Ascending aorta (tissue), 2 donors: ENCODE measurements around the gene TBX15. TPM values are rescaled to one million over a fixed set of nuclear protein-coding genes. Genes with fewer than 3 reads are reported as not detected.

ENCODE experiments used
- DNase-seq, 2 donors: peaks; one replicate each; pipeline ENCODE4 v3.0.0-alpha.2; 2019; ENCODE audit warnings: low spot score in 2 of 2
- H3K27ac ChIP-seq, 2 donors: fragments of 200-600 bp; sonication (generic); one replicate each; pipeline ENCODE4 v1.5.1; 2016 to 2017; ENCODE audit warnings: mild to moderate bottlenecking in 1 of 2
- H3K27me3 ChIP-seq: fragments of 200-600 bp; sonication (generic); one replicate; pipeline ENCODE4 v1.5.1; 2017
- H3K36me3 ChIP-seq, 2 donors: fragments of 200-600 bp; sonication (generic); one replicate each; pipeline ENCODE4 v1.5.1; 2016
- H3K4me1 ChIP-seq, 2 donors: fragments of 200-600 bp; sonication (generic); one replicate each; pipeline ENCODE4 v1.5.1; 2016 to 2017; ENCODE audit warnings: mild to moderate bottlenecking in 1 of 2
- H3K4me3 ChIP-seq, 2 donors: fragments of 200-600 bp; sonication (generic); one replicate each; pipeline ENCODE4 v1.5.1; 2016 to 2017; ENCODE audit warnings: mild to moderate bottlenecking in 1 of 2
- H3K9me3 ChIP-seq, 2 donors: fragments of 200-600 bp; sonication (generic); one replicate each; pipeline ENCODE4 v1.5.1; 2016
- CTCF ChIP-seq, 3 experiments: fragments of 200-600 bp in 2 of 3; fragments of 450-650 bp in 1 of 3; sonication (generic) in 2 of 3; IDR thresholded peaks; one replicate each; pipeline ENCODE4 v1.5.1; 2016 to 2019; ENCODE audit warnings: antibody characterized with exemption in 3 of 3, mild to moderate bottlenecking in 1 of 3, moderate library complexity in 1 of 3
- intact Hi-C: fragments of 100-400 bp; cut with DNase I; formaldehyde crosslinking; loops from one replicate; pipeline ENCODE4 v1.15.1; 2023
- total RNA-seq: library from RNA; depleted of rRNA; stranded (reverse); fragments of >200 nt; gene quantifications from one replicate; pipeline ENCODE4 v1.1.0, GENCODE V29; 2016

The TBX15 gene
- total RNA-seq, 1 donor from 2014 or later: 1.8 TPM

- H3K4me1 ChIP-seq: no peaks in the 10 kb centered on the region
- intact Hi-C loops: no loop called here
- H3K36me3 ChIP-seq: no peaks in the 10 kb centered on the region
- DNase-seq: no peak
- no peak for TF ChIP-seq CTCF (IDR thresholded peaks at IDR 0.05)
- H3K27ac ChIP-seq: no peak overlapping the region
- no peaks in the 10 kb centered on the region for H3K27me3 ChIP-seq
- no peak overlapping the region for H3K4me3 ChIP-seq
- no peaks in the 10 kb centered on the region for H3K9me3 ChIP-seq
These were observed 62.5 kb downstream of the TBX15 start for GRCh38 chr1:118925651-118926050.

DNA sequence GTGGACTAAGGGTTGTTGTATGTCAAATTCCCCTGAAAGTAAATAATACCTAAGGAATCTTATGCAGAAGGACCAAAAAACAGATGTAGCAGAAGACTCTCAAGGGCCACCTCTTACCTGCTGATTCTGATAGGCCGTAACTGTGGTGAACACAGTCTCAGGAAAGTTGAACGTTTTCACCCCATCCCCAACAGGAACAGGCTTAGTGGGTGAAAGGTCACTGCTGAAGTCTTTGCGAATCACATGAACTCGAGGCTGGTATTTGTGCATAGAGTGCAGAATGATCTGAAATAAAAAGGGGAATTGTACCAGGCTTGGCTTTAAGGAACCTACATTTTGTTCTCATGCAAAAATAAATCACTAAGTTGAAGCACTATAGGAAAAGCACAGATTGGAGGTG, 64.8 kb downstream of the TBX15 start:
- TF ChIP-seq CTCF (IDR thresholded peaks at IDR 0.05): no peak
- intact Hi-C loops: no loop called here
- no peak for DNase-seq
- no peak overlapping the region for H3K4me3 ChIP-seq
- no peaks in the 10 kb centered on the region for H3K4me1 ChIP-seq
- H3K27me3 ChIP-seq: no peaks in the 10 kb centered on the region
- H3K9me3 ChIP-seq: no peaks in the 10 kb centered on the region
- no peaks in the 10 kb centered on the region for H3K36me3 ChIP-seq
- no peak overlapping the region for H3K27ac ChIP-seq

GRCh38 chr1:118921994-118922393, 66.1 kb downstream of the TBX15 start:
- Histone ChIP-seq H3K36me3 (no peaks in the 10 kb centered on the region), H3K27ac (no peak overlapping the region), H3K9me3 (no peaks in the 10 kb centered on the region), H3K4me3 (no peak overlapping the region), H3K4me1 (no peaks in the 10 kb centered on the region), H3K27me3 (no peaks in the 10 kb centered on the region)
- intact Hi-C loops: no loop called here
- no peak for DNase-seq
- no peak for TF ChIP-seq CTCF (IDR thresholded peaks at IDR 0.05)

- Histone ChIP-seq H3K27ac (no peak overlapping the region), H3K36me3 (no peaks in the 10 kb centered on the region), H3K9me3 (no peaks in the 10 kb centered on the region), H3K4me3 (no peak overlapping the region), H3K4me1 (no peaks in the 10 kb centered on the region), H3K27me3 (no peaks in the 10 kb centered on the region)
- TF ChIP-seq CTCF (IDR thresholded peaks at IDR 0.05): no peak
- intact Hi-C loops: no loop called here
- DNase-seq: no peak
These were observed 67.9 kb downstream of the TBX15 start for GRCh38 chr1:118920124-118920717.

- no peaks in the 10 kb centered on the region for H3K27me3 ChIP-seq
- H3K9me3 ChIP-seq: no peaks in the 10 kb centered on the region
- H3K4me3 ChIP-seq: no peak overlapping the region
- H3K4me1 ChIP-seq: no peaks in the 10 kb centered on the region
- no peak overlapping the region for H3K27ac ChIP-seq
- intact Hi-C loops: no loop called here
- no peak for TF ChIP-seq CTCF (IDR thresholded peaks at IDR 0.05)
- DNase-seq: no peak
- no peaks in the 10 kb centered on the region for H3K36me3 ChIP-seq
These were observed 69.2 kb downstream of the TBX15 start for GRCh38 chr1:118918940-118919259.
